Mucosa of stomach (tissue), 1 donor: ENCODE data around the gene NCAPH2.
"Not testable (repeated sequence)": the region's sequence is repeated elsewhere in the genome, so short reads cannot be mapped to it uniquely, and the experiment has no call there.

Experiments used
- H3K27me3 ChIP-seq: one replicate; pipeline ENCODE4 v1.7.0; 2013; ENCODE audit warnings: mild to moderate bottlenecking, low read length; ENCODE audit not compliant: control insufficient read depth, insufficient read depth
- H3K36me3 ChIP-seq: one replicate; pipeline ENCODE4 v1.7.0; 2013; ENCODE audit warnings: low read length; ENCODE audit not compliant: control insufficient read depth, insufficient read depth
- H3K4me1 ChIP-seq: one replicate; pipeline ENCODE4 v1.7.0; 2013; ENCODE audit warnings: mild to moderate bottlenecking, low read length; ENCODE audit not compliant: control insufficient read depth, insufficient read depth
- H3K4me3 ChIP-seq: one replicate; pipeline ENCODE4 v1.7.0; 2013; ENCODE audit warnings: low read length
- H3K9ac ChIP-seq: one replicate; pipeline ENCODE4 v1.7.0; 2013; ENCODE audit warnings: mild to moderate bottlenecking, low read length, moderate library complexity
- H3K9me3 ChIP-seq: one replicate; pipeline ENCODE4 v1.7.0; 2013; ENCODE audit warnings: mild to moderate bottlenecking, low read length, moderate library complexity; ENCODE audit not compliant: control insufficient read depth
- donor health status: Pancreatic carcinoma.

NCAPH2 gene

DNA sequence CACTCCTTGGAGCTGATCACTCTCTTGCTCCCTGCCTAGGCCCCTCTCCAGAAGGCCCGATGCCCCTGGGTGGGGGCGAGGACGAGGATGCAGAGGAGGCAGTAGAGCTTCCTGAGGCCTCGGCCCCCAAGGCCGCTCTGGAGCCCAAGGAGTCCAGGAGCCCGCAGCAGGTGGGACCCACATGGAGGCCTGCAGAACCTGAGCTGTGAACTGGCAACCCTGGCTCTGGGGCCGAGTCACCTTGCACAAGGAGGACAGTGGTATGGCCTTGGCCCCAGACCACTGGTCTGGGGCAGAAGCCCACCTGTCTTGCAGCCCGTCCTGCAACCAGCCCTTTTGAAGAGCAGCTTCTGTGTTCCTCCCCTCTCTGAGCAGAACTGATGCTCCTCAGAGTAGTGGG lies 11.1 kb downstream of the NCAPH2 start:
- Histone ChIP-seq H3K27me3 (no peaks in the 10 kb centered on the region), H3K9ac (no peak overlapping the region), H3K9me3 (no peaks in the 10 kb centered on the region), H3K4me1 (peaks cover 14% of the 10 kb centered on the region), H3K36me3 (peaks cover 26% of the 10 kb centered on the region), H3K4me3 (no peak overlapping the region)

GRCh38 chr22:50520184-50520583 lies 12.2 kb downstream of the NCAPH2 start:
- Histone ChIP-seq H3K36me3 (peaks cover 26% of the 10 kb centered on the region), H3K4me1 (peaks cover 24% of the 10 kb centered on the region)
- H3K27me3 ChIP-seq = not testable (repeated sequence)

GRCh38 chr22:50520826-50521453 lies 12.9 kb downstream of the NCAPH2 start:
- Histone ChIP-seq H3K36me3 (peaks cover 26% of the 10 kb centered on the region), H3K9me3 (no peaks in the 10 kb centered on the region), H3K27me3 (no peaks in the 10 kb centered on the region), H3K9ac (no peak overlapping the region), H3K4me3 (no peak overlapping the region), H3K4me1 (peaks cover 24% of the 10 kb centered on the region)

More at GRCh38 chr22:50520184-50520583, 12.2 kb downstream of the NCAPH2 start:
- not testable (repeated sequence) for H3K9me3 ChIP-seq, H3K4me3 ChIP-seq, H3K9ac ChIP-seq

DNA sequence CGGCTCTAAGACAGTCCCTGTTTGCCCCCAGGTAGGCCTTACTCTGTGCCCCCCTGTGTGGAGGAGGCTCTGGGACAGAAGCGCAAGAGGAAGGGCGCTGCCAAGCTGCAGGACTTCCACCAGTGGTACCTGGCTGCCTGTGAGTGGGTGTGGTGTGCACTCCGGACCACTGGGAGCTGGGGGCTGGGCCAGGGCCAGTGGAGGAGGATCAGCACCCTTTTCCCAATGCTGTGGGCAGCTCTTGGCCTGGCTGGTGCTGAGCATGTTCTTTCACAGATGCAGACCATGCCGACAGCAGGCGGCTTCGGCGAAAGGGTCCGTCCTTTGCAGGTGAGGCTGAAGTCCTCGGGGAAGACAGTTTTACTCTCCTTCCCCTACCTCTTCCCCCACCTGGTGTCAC lies 13.7 kb downstream of the NCAPH2 start:
- Histone ChIP-seq H3K27me3 (no peaks in the 10 kb centered on the region), H3K9ac (no peak overlapping the region), H3K4me3 (no peak overlapping the region), H3K36me3 (peaks cover 26% of the 10 kb centered on the region), H3K9me3 (no peaks in the 10 kb centered on the region), H3K4me1 (peaks cover 28% of the 10 kb centered on the region)

GRCh38 chr22:50522208-50522805 lies 14.3 kb downstream of the NCAPH2 start:
- Histone ChIP-seq H3K36me3 (peaks cover 26% of the 10 kb centered on the region), H3K9ac (no peak overlapping the region), H3K4me1 (peaks cover 34% of the 10 kb centered on the region), H3K27me3 (no peaks in the 10 kb centered on the region), H3K9me3 (no peaks in the 10 kb centered on the region), H3K4me3 (no peak overlapping the region)

- H3K9ac ChIP-seq = no peak overlapping the region
Observed at GRCh38 chr22:50522806-50523438, 14.9 kb downstream of the NCAPH2 start.

GRCh38 chr22:50523458-50523805 lies 15.4 kb downstream of the NCAPH2 start:
- no peak overlapping the region for H3K9ac ChIP-seq
- peaks cover 25% of the 10 kb centered on the region for H3K36me3 ChIP-seq
- H3K4me1 ChIP-seq = peaks cover 36% of the 10 kb centered on the region
- no peaks in the 10 kb centered on the region for H3K9me3 ChIP-seq
- H3K4me3 ChIP-seq = no peak overlapping the region
- no peaks in the 10 kb centered on the region for H3K27me3 ChIP-seq

More at GRCh38 chr22:50522806-50523438, 14.9 kb downstream of the NCAPH2 start:
- Histone ChIP-seq H3K9me3 (no peaks in the 10 kb centered on the region), H3K27me3 (no peaks in the 10 kb centered on the region), H3K36me3 (peaks cover 26% of the 10 kb centered on the region), H3K4me3 (no peak overlapping the region), H3K4me1 (peaks cover 36% of the 10 kb centered on the region)

DNA sequence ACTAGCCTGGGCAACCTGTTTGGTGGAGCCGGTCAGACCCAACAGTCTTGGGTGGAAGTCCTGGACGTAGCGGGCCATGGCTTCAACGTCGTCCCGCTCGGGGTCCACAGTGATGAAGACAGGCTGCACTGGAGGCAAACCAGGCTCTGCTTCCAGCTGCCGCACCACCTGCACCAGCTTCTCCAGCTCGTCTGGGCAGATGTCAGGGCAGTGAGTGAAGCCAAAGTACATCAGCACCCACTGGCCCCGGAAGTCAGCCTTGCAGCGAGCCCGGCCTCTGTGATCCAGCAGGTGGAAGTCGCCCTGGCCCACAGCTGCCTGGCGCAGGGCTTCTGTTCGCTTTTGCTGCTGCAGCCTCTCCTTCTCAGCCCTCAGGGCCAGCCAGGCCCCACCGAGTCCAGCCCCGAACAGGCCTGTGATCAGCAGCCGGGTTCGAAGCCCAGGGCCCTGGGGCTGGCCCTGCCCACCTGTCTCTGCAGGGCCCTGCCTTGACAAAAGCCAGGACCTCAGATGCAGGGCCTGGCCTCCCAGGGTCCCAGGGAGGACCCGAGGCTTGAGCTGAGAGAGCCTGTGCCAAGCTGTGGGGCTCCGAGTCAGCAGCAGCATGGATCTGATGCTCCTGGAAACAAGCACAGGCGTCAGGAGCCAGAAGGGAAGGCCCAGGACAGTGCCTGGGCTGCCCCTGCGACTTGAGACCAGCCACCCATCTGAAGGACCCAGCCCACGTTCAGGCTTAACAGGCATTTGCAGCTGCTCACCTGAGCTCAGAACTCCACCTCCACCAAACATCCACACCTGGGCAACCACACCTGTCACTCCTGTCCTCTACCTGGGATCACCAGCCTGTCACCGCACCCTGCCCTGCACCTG lies 16.0 kb downstream of the NCAPH2 start:
- peak overlapping the region; percentile 50 for H3K4me3 ChIP-seq
- peak overlapping the region; percentile 70 for H3K9ac ChIP-seq
- peaks cover 19% of the 10 kb centered on the region for H3K36me3 ChIP-seq
- H3K9me3 ChIP-seq = no peaks in the 10 kb centered on the region
- H3K27me3 ChIP-seq = no peaks in the 10 kb centered on the region
- H3K4me1 ChIP-seq = peaks cover 36% of the 10 kb centered on the region

DNA sequence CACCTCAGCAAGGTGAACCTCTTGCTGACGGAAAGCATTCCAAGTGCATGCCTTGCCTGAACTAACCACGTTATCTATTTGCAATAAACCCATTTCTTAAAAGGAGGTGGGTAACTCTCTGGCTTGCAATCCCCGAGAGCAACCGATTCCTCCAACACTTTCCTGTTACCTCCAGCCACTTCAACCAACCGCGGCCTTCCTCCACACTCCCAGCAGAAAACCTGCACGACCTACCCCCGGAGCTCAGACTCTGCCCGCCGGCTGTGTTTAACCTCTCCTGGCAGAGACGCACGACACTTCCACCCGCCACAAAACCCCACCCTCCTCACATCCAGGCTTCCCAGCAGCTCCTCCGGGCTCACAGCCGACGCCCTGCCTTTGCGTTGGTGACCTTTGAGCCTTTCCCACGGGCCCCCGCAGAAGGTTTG lies 16.7 kb downstream of the NCAPH2 start:
- no peaks in the 10 kb centered on the region for H3K9me3 ChIP-seq
- H3K4me1 ChIP-seq = peaks cover 39% of the 10 kb centered on the region
- peak overlapping the region; percentile 50 for H3K4me3 ChIP-seq
- H3K9ac ChIP-seq = peak overlapping the region; percentile 70
- H3K36me3 ChIP-seq = peaks cover 19% of the 10 kb centered on the region
- H3K27me3 ChIP-seq = no peaks in the 10 kb centered on the region

DNA sequence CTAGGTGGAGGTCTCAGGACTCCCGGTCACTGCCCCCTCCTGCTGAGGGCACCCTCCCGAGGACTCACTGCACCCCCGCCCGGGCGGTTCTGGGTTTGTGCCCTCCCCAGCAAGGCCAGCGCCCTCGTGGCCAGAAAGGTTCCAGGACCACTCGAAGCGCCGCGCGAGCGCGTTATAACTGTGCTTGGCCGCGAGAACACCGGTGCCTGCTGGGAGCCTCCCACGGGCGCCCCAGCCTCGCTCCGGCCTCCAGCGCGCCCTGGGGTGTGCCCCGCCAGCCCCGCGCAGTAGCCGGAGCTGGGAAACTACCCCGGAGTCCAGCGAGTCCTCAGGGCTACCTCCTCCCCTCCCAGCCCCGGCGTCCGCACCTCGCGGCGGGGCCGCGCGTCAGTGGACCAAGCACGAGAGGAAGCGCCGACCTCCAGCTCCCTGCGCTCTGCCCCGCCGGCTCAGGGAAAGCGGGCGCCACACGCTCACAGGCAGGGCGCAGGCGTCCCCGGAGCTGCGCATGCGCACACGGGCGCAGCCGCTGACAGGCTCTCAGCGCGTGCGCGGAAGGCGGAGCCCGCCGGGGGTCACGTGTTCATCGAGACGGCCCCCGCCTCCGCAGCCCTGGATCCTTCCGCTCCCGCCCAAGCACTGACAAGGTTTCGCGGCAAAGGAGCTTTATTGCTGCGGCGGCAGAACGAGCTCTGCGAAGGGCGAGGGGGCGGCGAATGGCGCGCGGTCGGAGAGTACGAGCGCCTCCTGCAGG lies 17.3 kb downstream of the NCAPH2 start, which contains the start of gene SCO2:
Gene SCO2 (minus strand): TSS at position 495 of the 754 bp plus-strand sequence. CDS start 1,187 bp downstream, outside the sequence.
- peak within 1 kb of the TSS; percentile 70 for H3K9ac ChIP-seq
- H3K4me3 ChIP-seq = peak within 1 kb of the TSS; percentile 50
- no peaks in the 10 kb centered on the region for H3K9me3 ChIP-seq
- peaks cover 41% of the 10 kb centered on the region for H3K4me1 ChIP-seq
- H3K36me3 ChIP-seq = peaks cover 19% of the 10 kb centered on the region
- H3K27me3 ChIP-seq = no peaks in the 10 kb centered on the region

DNA sequence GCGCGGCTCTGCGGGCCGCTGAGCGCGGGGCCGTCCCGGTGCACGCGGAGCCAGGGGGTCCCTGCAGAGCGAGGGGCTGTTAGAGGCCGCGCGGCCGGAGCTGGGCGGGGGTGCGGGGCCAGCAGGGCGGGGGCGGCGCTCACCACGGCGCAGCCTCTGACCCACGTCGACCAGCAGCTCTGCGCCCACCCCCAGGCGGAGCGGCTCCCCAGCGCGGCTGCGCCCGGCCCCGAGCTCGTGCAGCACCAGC lies 17.8 kb downstream of the NCAPH2 start:
- H3K9ac ChIP-seq = peak overlapping the region; percentile 70
- no peak overlapping the region for H3K4me3 ChIP-seq
- no peaks in the 10 kb centered on the region for H3K9me3 ChIP-seq
- H3K27me3 ChIP-seq = no peaks in the 10 kb centered on the region
- H3K4me1 ChIP-seq = peaks cover 47% of the 10 kb centered on the region
- peaks cover 19% of the 10 kb centered on the region for H3K36me3 ChIP-seq
